Naive B cell (primary cell): ENCODE measurements around the gene PTPN22. TPM values are rescaled to one million over a fixed set of nuclear protein-coding genes. Genes with fewer than 3 reads are reported as not detected.

Experiments
- ATAC-seq, 2 donors: fragments of 150-1000 bp; cut with Tn5 transposase; 2 replicates each; pipeline ENCODE4 v1.10.0; 2021; ENCODE audit warnings: low read depth in 2 of 2, mild to moderate bottlenecking in 2 of 2, moderate library complexity in 2 of 2
- DNase-seq: peaks from one replicate; pipeline ENCODE4 v3.0.0; 2022
- H3K27ac Mint-ChIP-seq, 6 donors: one replicate each; pipeline ENCODE4 v1.8.0; 2020 to 2022; ENCODE audit warnings: mild to moderate bottlenecking in 6 of 6, mixed read lengths in 6 of 6, moderate library complexity in 5 of 6, inconsistent platforms in 2 of 6
- H3K27me3 Mint-ChIP-seq, 3 donors: one replicate each; pipeline ENCODE4 v1.8.0; 2021 to 2022; ENCODE audit warnings: mixed read lengths in 3 of 3, mild to moderate bottlenecking in 1 of 3
- H3K36me3 Mint-ChIP-seq, 2 donors: one replicate each; pipeline ENCODE4 v1.8.0; 2020 to 2022; ENCODE audit warnings: mixed read lengths in 2 of 2, inconsistent platforms in 1 of 2, mild to moderate bottlenecking in 1 of 2
- H3K4me1 Mint-ChIP-seq, 3 donors: one replicate each; pipeline ENCODE4 v1.8.0; 2020 to 2022; ENCODE audit warnings: mixed read lengths in 3 of 3, inconsistent platforms in 1 of 3, mild to moderate bottlenecking in 1 of 3, moderate library complexity in 1 of 3
- H3K4me3 Mint-ChIP-seq, 8 donors: one replicate each; pipeline ENCODE4 v1.8.0; 2020 to 2022; ENCODE audit warnings: mild to moderate bottlenecking in 8 of 8, mixed read lengths in 8 of 8, moderate library complexity in 8 of 8, inconsistent platforms in 2 of 8
- H3K9me3 Mint-ChIP-seq, 7 donors: one replicate each; pipeline ENCODE4 v1.8.0; 2020 to 2022; ENCODE audit warnings: mixed read lengths in 7 of 7, mild to moderate bottlenecking in 5 of 7, inconsistent platforms in 2 of 7, moderate library complexity in 1 of 7
- polyA plus RNA-seq, 6 donors: library from polyadenylated mRNA; unstranded; fragments of 300-500 nt; fragmentation: Illumina TruSeq; gene quantifications; one replicate each; pipeline ENCODE4 v1.2.3, GENCODE V29; 2021; ENCODE audit warnings: low read depth in 6 of 6

PTPN22 gene
- polyA plus RNA-seq, 6 donors from 2014 or later: 27.3 to 56.2 (median 41.0) TPM

DNA sequence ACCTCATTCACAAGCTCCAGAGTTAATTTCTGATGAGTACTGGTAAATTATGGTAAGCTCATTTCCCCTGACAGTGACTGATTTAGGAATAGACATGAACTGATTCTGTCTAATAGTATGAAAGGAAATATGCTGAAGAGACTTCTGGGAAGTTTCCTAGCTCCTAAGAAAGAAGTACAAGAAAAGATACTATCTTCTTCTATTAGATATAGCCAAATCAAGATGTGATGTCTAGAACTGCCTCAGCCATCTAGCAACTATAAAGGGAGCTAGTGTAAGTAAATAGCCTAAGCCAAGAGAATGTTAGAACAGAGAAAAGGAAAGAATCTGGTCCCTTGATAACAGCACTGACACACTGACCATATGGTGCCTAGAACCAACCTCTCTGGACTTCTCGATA, 101.5 kb downstream of the PTPN22 start:
- no peak overlapping the region for H3K4me3 Mint-ChIP-seq
- peak overlapping the region in 2 of 6 donors; percentile 21 to 24 for H3K27ac Mint-ChIP-seq
- ATAC-seq: no peak
- H3K4me1 Mint-ChIP-seq: peaks cover 10 to 19% (median 15%) of the 10 kb centered on the region in 3 donors
- peaks cover 5 to 8% of the 10 kb centered on the region in 2 donors for H3K36me3 Mint-ChIP-seq
- DNase-seq: no peak
- no peaks in the 10 kb centered on the region for H3K9me3 Mint-ChIP-seq
- no peaks in the 10 kb centered on the region for H3K27me3 Mint-ChIP-seq

DNA sequence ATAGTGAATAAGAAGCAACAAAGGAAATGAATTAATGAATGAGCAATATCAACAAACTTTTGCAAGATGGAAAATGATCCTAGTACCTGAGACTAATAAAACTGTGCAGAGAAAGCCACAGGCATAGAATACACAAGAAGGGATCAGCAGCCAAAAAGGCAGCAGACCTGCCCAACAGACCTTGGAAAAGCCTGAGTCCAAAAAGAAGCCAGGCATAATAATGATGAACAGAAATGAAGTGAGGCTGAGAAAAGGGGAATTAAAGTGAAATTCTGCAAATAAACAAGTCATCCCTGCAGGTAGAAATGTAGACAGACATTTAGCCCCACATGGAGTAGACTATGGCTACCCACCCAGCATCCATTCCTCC, 101.9 kb downstream of the PTPN22 start:
- H3K4me1 Mint-ChIP-seq: peaks cover 10 to 19% (median 15%) of the 10 kb centered on the region in 3 donors
- DNase-seq (no peak), ATAC-seq (no peak)
- peaks cover 5 to 8% of the 10 kb centered on the region in 2 donors for H3K36me3 Mint-ChIP-seq
- H3K27me3 Mint-ChIP-seq: no peaks in the 10 kb centered on the region
- no peaks in the 10 kb centered on the region for H3K9me3 Mint-ChIP-seq
- H3K27ac Mint-ChIP-seq: peak overlapping the region in 1 of 6 donors; percentile 21
- H3K4me3 Mint-ChIP-seq: no peak overlapping the region

DNA sequence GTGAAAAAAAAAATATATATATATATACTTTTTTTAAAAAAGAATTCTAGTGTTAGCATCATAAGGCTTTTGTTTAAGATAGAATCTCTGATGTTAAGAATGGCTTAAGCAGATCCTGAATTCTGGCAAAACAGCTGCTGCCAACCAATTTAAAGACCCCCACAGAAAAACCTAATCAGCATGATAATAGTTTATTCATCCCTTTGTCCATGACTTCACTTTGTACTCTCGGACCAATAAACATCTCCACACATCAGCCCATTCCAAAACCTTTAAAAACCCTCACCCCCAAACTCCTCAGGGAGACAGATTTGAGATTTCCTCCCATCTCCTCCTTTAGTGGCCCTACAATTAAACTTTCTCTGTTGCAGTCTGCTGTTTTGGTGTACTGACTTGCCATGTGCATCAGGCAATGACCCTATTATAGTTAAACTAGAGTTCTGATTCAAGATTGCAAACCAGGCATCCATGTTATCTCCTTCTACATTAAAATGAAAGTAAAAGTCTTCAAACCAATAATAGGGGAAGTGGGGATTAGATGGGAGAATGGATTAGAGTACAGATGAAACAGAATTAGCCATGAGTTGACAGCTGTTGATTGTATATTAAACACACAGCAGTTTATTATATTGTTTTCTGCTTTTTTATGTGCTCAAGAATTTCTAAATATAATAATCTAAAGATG, 102.5 kb downstream of the PTPN22 start:
- Mint-ChIP-seq H3K4me1 (peaks cover 10 to 21% (median 15%) of the 10 kb centered on the region in 3 donors), H3K27me3 (no peaks in the 10 kb centered on the region), H3K27ac (peak overlapping the region in 3 of 6 donors; percentile 73 to 93 (median 82)), H3K4me3 (peak overlapping the region in 1 of 8 donors; percentile 24), H3K9me3 (no peaks in the 10 kb centered on the region), H3K36me3 (peaks cover 5 to 8% of the 10 kb centered on the region in 2 donors)
- no peak for DNase-seq
- ATAC-seq: peak in 1 of 2 donors; percentile 33

DNA sequence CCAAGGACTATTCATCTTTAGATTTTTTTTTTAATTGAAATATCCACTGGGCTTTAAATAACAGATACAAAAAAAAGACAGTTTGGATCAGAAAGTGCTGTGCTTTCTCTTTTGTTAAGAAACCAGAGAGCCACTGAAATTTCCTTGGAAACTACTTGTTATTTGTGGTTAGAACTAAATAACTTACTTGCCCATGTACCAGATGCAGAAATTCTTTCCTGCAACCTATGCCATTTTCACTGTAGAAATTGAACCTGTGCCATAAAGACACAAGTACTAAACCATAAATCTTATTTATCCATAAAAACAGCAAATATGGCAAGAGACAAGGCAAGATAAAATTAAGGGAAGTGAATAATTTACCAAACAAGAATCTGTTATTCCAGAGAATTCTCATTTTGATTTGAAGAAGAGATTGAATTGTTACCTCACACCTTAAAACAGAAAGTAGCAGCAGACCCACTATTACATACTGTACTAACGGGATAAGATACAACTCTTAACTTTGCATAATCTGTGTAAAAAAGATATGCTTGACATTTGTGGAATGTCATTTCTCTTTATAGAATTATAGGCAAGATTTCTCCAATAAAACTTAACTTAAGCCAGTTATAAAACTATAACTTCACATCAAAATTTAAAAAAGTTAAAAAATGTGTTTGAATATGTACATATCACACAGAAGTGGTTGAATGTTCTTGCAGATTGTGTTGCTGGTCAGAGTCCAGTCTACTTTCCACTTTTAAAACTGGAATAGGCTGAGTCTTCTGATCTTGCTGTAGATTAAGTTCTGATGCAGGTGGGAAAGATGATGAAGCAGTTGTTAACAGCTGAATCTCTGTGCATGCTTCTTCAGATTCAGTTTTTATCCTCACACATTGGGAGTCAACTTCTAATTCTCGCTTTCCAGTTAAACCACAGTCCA, 105.9 kb downstream of the PTPN22 start:
- H3K36me3 Mint-ChIP-seq: peaks cover 0 to 8% of the 10 kb centered on the region in 2 donors
- peaks cover 10 to 19% (median 14%) of the 10 kb centered on the region in 3 donors for H3K4me1 Mint-ChIP-seq
- H3K27me3 Mint-ChIP-seq: no peaks in the 10 kb centered on the region
- no peak for DNase-seq
- no peak overlapping the region for H3K27ac Mint-ChIP-seq
- H3K9me3 Mint-ChIP-seq: no peaks in the 10 kb centered on the region
- H3K4me3 Mint-ChIP-seq: no peak overlapping the region
- ATAC-seq: no peak

Other genes with a start within 250 kb of the PTPN22 start
- gene PHTF1, start 112.2 kb downstream of the PTPN22 start, polyA plus RNA-seq: 10 to 100 TPM in 2 of 6 donors, 1 to 10 TPM in 4; 6.7 to 13.4 (median 9.6) TPM
- 10 to 100 TPM; 28.7 to 39.0 (median 36.4) TPM for gene RSBN1, start 59.2 kb downstream of the PTPN22 start, polyA plus RNA-seq
- gene BCL2L15, start 15.9 kb upstream of the PTPN22 start, polyA plus RNA-seq: under 1 TPM in 2 of 6 donors, not detected in 4; 0.05 TPM
- gene AP4B1, start 33.1 kb upstream of the PTPN22 start, polyA plus RNA-seq: 10 to 100 TPM; 13.6 to 24.6 (median 15.8) TPM
- 1 to 10 TPM; 2.7 to 7.5 (median 5.0) TPM for gene DCLRE1B, start 33.6 kb upstream of the PTPN22 start, polyA plus RNA-seq
- gene HIPK1, start 57.6 kb upstream of the PTPN22 start, polyA plus RNA-seq: 1 to 10 TPM in 5 of 6 donors, under 1 TPM in 1; 0.08 to 8.6 (median 6.4) TPM
- gene OLFML3, start 107.8 kb upstream of the PTPN22 start, polyA plus RNA-seq: not detected